Hematopoietic multipotent progenitor cell (in vitro differentiated cells): ENCODE data around the gene CSTPP1. TPM values are rescaled to one million over a fixed set of nuclear protein-coding genes. Genes with fewer than 3 reads are reported as not detected.

Source experiments
- DNase-seq, 3 donors: peaks; one replicate each; pipeline ENCODE4 v3.0.0-alpha.2; 2011 to 2015; ENCODE audit warnings: low read depth in 2 of 3, low spot score in 2 of 3
- total RNA-seq: library from RNA; depleted of rRNA; stranded (reverse); fragments of >200 nt; gene quantifications from one replicate; pipeline ENCODE4 v1.2.3, GENCODE V29; 2012

CSTPP1 gene
- total RNA-seq, 1 donor = 52.8 TPM

GRCh38 chr11:47172740-47173336 lies 236.3 kb downstream of the CSTPP1 start:
- DNase-seq = no peak

GRCh38 chr11:47175746-47176327 lies 239.3 kb downstream of the CSTPP1 start:
- DNase-seq = peak in 1 of 3 donors; percentile 66

GRCh38 chr11:47176328-47177228 lies 240.0 kb downstream of the CSTPP1 start, which contains the start of gene ARFGAP2:
ARFGAP2 (minus strand) TSS chr11:47176879; CDS start chr11:47176853, 26 bp downstream.
- peak; percentile 92 to 97 (median 97) for DNase-seq

- peak in 2 of 3 donors; percentile 89 to 96 for DNase-seq
These were observed 240.8 kb downstream of the CSTPP1 start for GRCh38 chr11:47177229-47177845.

- DNase-seq = no peak
These were observed 241.3 kb downstream of the CSTPP1 start for GRCh38 chr11:47177846-47178245.

GRCh38 chr11:47178316-47178715 lies 241.8 kb downstream of the CSTPP1 start:
- DNase-seq = no peak

- no peak for DNase-seq
These were observed 242.4 kb downstream of the CSTPP1 start for GRCh38 chr11:47178737-47179654.

GRCh38 chr11:47179655-47179991 lies 243.1 kb downstream of the CSTPP1 start:
- DNase-seq = peak in 2 of 3 donors; percentile 56 to 77

GRCh38 chr11:47180006-47180787 lies 243.6 kb downstream of the CSTPP1 start:
- DNase-seq = no peak

GRCh38 chr11:47181271-47181670 lies 244.7 kb downstream of the CSTPP1 start:
- DNase-seq = no peak

- no peak for DNase-seq
These were observed 245.8 kb downstream of the CSTPP1 start for GRCh38 chr11:47182380-47182779.

GRCh38 chr11:47183031-47183856 lies 246.7 kb downstream of the CSTPP1 start:
- DNase-seq = no peak

- DNase-seq = no peak
These were observed 247.4 kb downstream of the CSTPP1 start for GRCh38 chr11:47183969-47184368.

- DNase-seq = no peak
These were observed 248.2 kb downstream of the CSTPP1 start for GRCh38 chr11:47184711-47185304.

- DNase-seq = peak in 1 of 3 donors; percentile 8
These were observed 248.9 kb downstream of the CSTPP1 start for GRCh38 chr11:47185305-47186075.

- DNase-seq = peak in 1 of 3 donors; percentile 29
These were observed 249.6 kb downstream of the CSTPP1 start, which contains the start of gene PACSIN3 for GRCh38 chr11:47186076-47186699. PACSIN3 (minus strand) TSS chr11:47186434; CDS start chr11:47182727, 3,707 bp downstream.
